Lung (tissue), 12 donors: ENCODE results near the gene MCEMP1. TPM values are rescaled to one million over a fixed set of nuclear protein-coding genes. Genes with fewer than 3 reads are reported as not detected.

Experiments
- ATAC-seq: fragments of 200-7000 bp; cut with Tn5 transposase; one replicate; pipeline ENCODE4 v1.9.1; 2020; ENCODE audit warnings: moderate number of reproducible peaks; ENCODE audit not compliant: insufficient read depth, low FRiP score
- DNase-seq, 3 donors: peaks; one replicate each; pipeline ENCODE4 v3.0.0-alpha.2; 2013 to 2017
- H3K27ac ChIP-seq, 2 donors: one replicate each; pipeline ENCODE4 v1.5.1; 2013; ENCODE audit warnings: mild to moderate bottlenecking in 2 of 2, moderate library complexity in 2 of 2, control low read depth in 1 of 2, inconsistent platforms in 1 of 2, low read depth in 1 of 2, low read length in 1 of 2
- H3K27me3 ChIP-seq, 3 donors: one replicate each; pipeline ENCODE4 v1.5.1; 2013; ENCODE audit warnings: low read length in 2 of 3; ENCODE audit not compliant: control insufficient read depth in 3 of 3, insufficient read depth in 3 of 3
- H3K36me3 ChIP-seq, 4 donors: one replicate each; pipeline ENCODE4 v1.5.1; 2013; ENCODE audit warnings: low read length in 4 of 4, mild to moderate bottlenecking in 1 of 4, moderate library complexity in 1 of 4; ENCODE audit not compliant: control insufficient read depth in 4 of 4, insufficient read depth in 4 of 4
- H3K4me1 ChIP-seq, 5 donors: one replicate each; pipeline ENCODE4 v1.5.1; 2013; ENCODE audit warnings: low read length in 5 of 5, mild to moderate bottlenecking in 2 of 5, moderate library complexity in 1 of 5; ENCODE audit not compliant: control insufficient read depth in 5 of 5, insufficient read depth in 5 of 5
- H3K4me3 ChIP-seq: one replicate; pipeline ENCODE4 v1.5.1; 2013; ENCODE audit warnings: mild to moderate bottlenecking, control low read depth, moderate library complexity
- H3K9ac ChIP-seq, 2 donors: one replicate each; pipeline ENCODE4 v1.5.1; 2013; ENCODE audit warnings: low read length in 2 of 2, control low read depth in 1 of 2; ENCODE audit not compliant: insufficient read depth in 1 of 2
- H3K9me3 ChIP-seq, 4 donors: one replicate each; pipeline ENCODE4 v1.5.1; 2013; ENCODE audit warnings: low read length in 3 of 4, mild to moderate bottlenecking in 1 of 4, moderate library complexity in 1 of 4; ENCODE audit not compliant: control insufficient read depth in 4 of 4, insufficient read depth in 3 of 4
- CTCF ChIP-seq: IDR thresholded peaks from 2 replicates; pipeline ENCODE4 v1.5.1; 2012; ENCODE audit warnings: mild to moderate bottlenecking; ENCODE audit errors: control extremely low read depth, extremely low read depth
- WGBS, 2 donors: extraction: QIAGEN DNeasy Blood & Tissue Kit; methylation state at CpG; one replicate each; pipeline ENCODE4 v1.1.7; 2013; 5-methylcytosine and 5-hydroxymethylcytosine counted together
- polyA plus RNA-seq, 2 donors: library from polyadenylated mRNA; stranded (reverse); fragments of 200-250 nt; gene quantifications; one replicate each; pipeline ENCODE4 v1.2.1, GENCODE V29; 2013
- total RNA-seq, 2 donors: library from RNA; depleted of rRNA in 1 of 2; stranded (reverse); fragments of >200 nt in 1 of 2; gene quantifications; one replicate each; pipeline ENCODE4 v1.2.1, GENCODE V29; 2014 to 2021
- donor health status: control.
- donor health status: control.
- donor health status: Bipolar disorder and iron deficiency.
- donor health status: healthy.
- donor health status: DM: yes; HTN: yes; CAD: no.

Gene MCEMP1
- total and polyA plus RNA-seq, 4 donors: 2.5 to 298 (median 50.1) TPM

- H3K36me3 ChIP-seq: peaks cover 0 to 5% (median 0%) of the 10 kb centered on the region in 4 donors
- TF ChIP-seq CTCF: peak; percentile 96
- peaks cover 0 to 3% (median 0%) of the 10 kb centered on the region in 3 donors for H3K27me3 ChIP-seq
- 3 to 4% methylated on average over 28 of the region's 28 CpGs for WGBS, 2 donors
- peak overlapping the region in 1 of 2 donors; percentile 72 for H3K9ac ChIP-seq
- no peaks in the 10 kb centered on the region for H3K9me3 ChIP-seq
- peaks cover 0 to 4% (median 1%) of the 10 kb centered on the region in 5 donors for H3K4me1 ChIP-seq
- DNase-seq (peak; percentile 82 to 89 (median 88)), ATAC-seq (peak; percentile 74)
- H3K4me3 ChIP-seq: no peak overlapping the region
- peak overlapping the region in 1 of 2 donors; percentile 51 for H3K27ac ChIP-seq
These were observed 24.7 kb upstream of the MCEMP1 start for GRCh38 chr19:7652061-7652641.

- ATAC-seq: no peak
- peaks cover 0 to 3% (median 0%) of the 10 kb centered on the region in 3 donors for H3K27me3 ChIP-seq
- no peak for TF ChIP-seq CTCF
- 73 to 81% methylated on average over 8 of the region's 8 CpGs for WGBS, 2 donors
- H3K36me3 ChIP-seq: no peaks in the 10 kb centered on the region
- peaks cover 0 to 4% (median 1%) of the 10 kb centered on the region in 5 donors for H3K4me1 ChIP-seq
- H3K27ac ChIP-seq: no peak overlapping the region
- H3K9ac ChIP-seq: no peak overlapping the region
- no peaks in the 10 kb centered on the region for H3K9me3 ChIP-seq
- no peak overlapping the region for H3K4me3 ChIP-seq
- peak in 1 of 3 donors; percentile 13 for DNase-seq
These were observed 22.5 kb upstream of the MCEMP1 start for GRCh38 chr19:7654401-7654800.

GRCh38 chr19:7655581-7655980 is 21.3 kb upstream of the MCEMP1 start:
- Histone ChIP-seq H3K4me3 (no peak overlapping the region), H3K9me3 (no peaks in the 10 kb centered on the region), H3K36me3 (no peaks in the 10 kb centered on the region), H3K9ac (no peak overlapping the region), H3K27ac (peak overlapping the region in 1 of 2 donors; percentile 73), H3K27me3 (no peaks in the 10 kb centered on the region), H3K4me1 (peaks cover 0 to 4% (median 1%) of the 10 kb centered on the region in 5 donors)
- DNase-seq (no peak), ATAC-seq (no peak)
- no peak for TF ChIP-seq CTCF
- WGBS, 2 donors: 32 to 57% methylated on average over 8 of the region's 8 CpGs
